A673 (cell line): ENCODE results near the gene GALNT13.

Source experiments
- EZH2 ChIP-seq: fragments of 200-600 bp; sonication (generic); IDR thresholded peaks from 2 replicates; pipeline ENCODE4 v1.6.1; 2017; ENCODE audit warnings: borderline replicate concordance, low read depth, mild to moderate bottlenecking, mixed read lengths, antibody characterized with exemption, low read length; ENCODE audit not compliant: poor library complexity, severe bottlenecking
- TF ChIP-seq, protein P1 (sequence below): fragments of 300-800, 200-600 bp; sonication (generic); conservative IDR thresholded peaks from 2 replicates; pipeline ENCODE4 v1.5.1; 2017; ENCODE audit warnings: low read depth, mild to moderate bottlenecking, antibody characterized with exemption, low read length, moderate library complexity, mixed read lengths

DNA sequence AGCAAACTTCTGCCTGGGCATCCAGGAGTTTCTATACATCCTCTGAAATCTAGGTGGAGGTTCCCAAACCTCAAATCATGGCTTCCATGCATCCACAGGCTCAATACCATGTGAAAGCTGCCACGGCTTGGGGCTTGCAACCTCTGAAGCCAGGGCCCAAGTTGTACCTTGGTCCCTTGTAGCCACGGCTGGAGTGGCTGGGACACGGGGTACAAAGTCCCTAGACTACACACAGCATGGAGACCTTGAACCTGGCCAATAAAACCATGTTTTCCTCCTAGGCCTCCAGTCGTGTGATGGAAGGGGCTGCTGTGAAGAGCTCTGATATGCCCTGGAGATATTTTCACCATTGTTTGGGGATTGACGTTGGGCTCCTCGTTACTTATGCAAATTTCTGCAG lies 43.4 kb upstream of the GALNT13 start:
- TF ChIP-seq, protein P1, sequence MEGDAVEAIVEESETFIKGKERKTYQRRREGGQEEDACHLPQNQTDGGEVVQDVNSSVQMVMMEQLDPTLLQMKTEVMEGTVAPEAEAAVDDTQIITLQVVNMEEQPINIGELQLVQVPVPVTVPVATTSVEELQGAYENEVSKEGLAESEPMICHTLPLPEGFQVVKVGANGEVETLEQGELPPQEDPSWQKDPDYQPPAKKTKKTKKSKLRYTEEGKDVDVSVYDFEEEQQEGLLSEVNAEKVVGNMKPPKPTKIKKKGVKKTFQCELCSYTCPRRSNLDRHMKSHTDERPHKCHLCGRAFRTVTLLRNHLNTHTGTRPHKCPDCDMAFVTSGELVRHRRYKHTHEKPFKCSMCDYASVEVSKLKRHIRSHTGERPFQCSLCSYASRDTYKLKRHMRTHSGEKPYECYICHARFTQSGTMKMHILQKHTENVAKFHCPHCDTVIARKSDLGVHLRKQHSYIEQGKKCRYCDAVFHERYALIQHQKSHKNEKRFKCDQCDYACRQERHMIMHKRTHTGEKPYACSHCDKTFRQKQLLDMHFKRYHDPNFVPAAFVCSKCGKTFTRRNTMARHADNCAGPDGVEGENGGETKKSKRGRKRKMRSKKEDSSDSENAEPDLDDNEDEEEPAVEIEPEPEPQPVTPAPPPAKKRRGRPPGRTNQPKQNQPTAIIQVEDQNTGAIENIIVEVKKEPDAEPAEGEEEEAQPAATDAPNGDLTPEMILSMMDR: no peak
- no peak for TF ChIP-seq EZH2
